Measurements from ENCODE around the gene MBLAC2. TPM values are rescaled to one million over a fixed set of nuclear protein-coding genes. Genes with fewer than 3 reads are reported as not detected.

MBLAC2 gene
- total RNA-seq, 1 donor from 2014 or later = 4.4 TPM

- DNase-seq (ENCODE audit: low spot score) (no peak), ATAC-seq (no peak)
Measured at GRCh38 chr5:90472783-90473395, 1.7 kb downstream of the MBLAC2 start.

- ATAC-seq = no peak
- DNase-seq (ENCODE audit: low spot score) = no peak
Measured at GRCh38 chr5:90461288-90461687, 13.3 kb downstream of the MBLAC2 start.

GRCh38 chr5:90446961-90447360 lies 27.6 kb downstream of the MBLAC2 start:
- DNase-seq (ENCODE audit: low spot score) (no peak), ATAC-seq (no peak)

GRCh38 chr5:90440644-90441043 lies 33.9 kb downstream of the MBLAC2 start:
- no peak for DNase-seq (ENCODE audit: low spot score)
- ATAC-seq = no peak

- DNase-seq (ENCODE audit: low spot score) = no peak
- peak; percentile 87 for ATAC-seq
Measured at GRCh38 chr5:90438100-90438499, 36.5 kb downstream of the MBLAC2 start.

- no peak for DNase-seq (ENCODE audit: low spot score)
- ATAC-seq = no peak
Measured at GRCh38 chr5:90437663-90438062, 36.9 kb downstream of the MBLAC2 start.

GRCh38 chr5:90434116-90434714 lies 40.4 kb downstream of the MBLAC2 start:
- peak; percentile 64 for ATAC-seq
- no peak for DNase-seq (ENCODE audit: low spot score)

GRCh38 chr5:90424245-90424644 lies 50.3 kb downstream of the MBLAC2 start:
- ATAC-seq (peak; percentile 70), DNase-seq (ENCODE audit: low spot score) (no peak)

- ATAC-seq = peak; percentile 99
- DNase-seq (ENCODE audit: low spot score) = no peak
Measured at GRCh38 chr5:90421136-90421535, 53.4 kb downstream of the MBLAC2 start.

- no peak for ATAC-seq
- no peak for DNase-seq (ENCODE audit: low spot score)
Measured at GRCh38 chr5:90418214-90418613, 56.4 kb downstream of the MBLAC2 start.

- no peak for DNase-seq (ENCODE audit: low spot score)
- peak; percentile 2 for ATAC-seq
Measured at GRCh38 chr5:90410178-90410762, 64.3 kb downstream of the MBLAC2 start.

- DNase-seq (ENCODE audit: low spot score) (peak; percentile 96), ATAC-seq (peak; percentile 94)
Measured at GRCh38 chr5:90409318-90410177, 65.0 kb downstream of the MBLAC2 start, which contains the start of gene CETN3. CETN3 (minus strand) TSS chr5:90409756; CDS start chr5:90409661, 95 bp downstream.

GRCh38 chr5:90408571-90409317 lies 65.8 kb downstream of the MBLAC2 start:
- ATAC-seq (no peak), DNase-seq (ENCODE audit: low spot score) (no peak)

Other genes starting within 250 kb of the MBLAC2 start
- gene CETN3, start 65.0 kb downstream of the MBLAC2 start, total RNA-seq = 5.6 TPM
- 2.2 TPM for gene POLR3G, start 93 bp upstream of the MBLAC2 start, total RNA-seq
- 12.6 TPM for gene LYSMD3, start 54.8 kb upstream of the MBLAC2 start, total RNA-seq
- 9.3 TPM for gene ADGRV1, start 84.0 kb upstream of the MBLAC2 start, total RNA-seq